Measurements from ENCODE around the gene C10orf105. TPM values are rescaled to one million over a fixed set of nuclear protein-coding genes. Genes with fewer than 3 reads are reported as not detected.

The C10orf105 gene
- total and polyA plus RNA-seq, 2 of the 8 experiments (the other 6 are each of a cell fraction or from before 2014, with no cell fraction given): 0.71 to 0.73 TPM

DNA sequence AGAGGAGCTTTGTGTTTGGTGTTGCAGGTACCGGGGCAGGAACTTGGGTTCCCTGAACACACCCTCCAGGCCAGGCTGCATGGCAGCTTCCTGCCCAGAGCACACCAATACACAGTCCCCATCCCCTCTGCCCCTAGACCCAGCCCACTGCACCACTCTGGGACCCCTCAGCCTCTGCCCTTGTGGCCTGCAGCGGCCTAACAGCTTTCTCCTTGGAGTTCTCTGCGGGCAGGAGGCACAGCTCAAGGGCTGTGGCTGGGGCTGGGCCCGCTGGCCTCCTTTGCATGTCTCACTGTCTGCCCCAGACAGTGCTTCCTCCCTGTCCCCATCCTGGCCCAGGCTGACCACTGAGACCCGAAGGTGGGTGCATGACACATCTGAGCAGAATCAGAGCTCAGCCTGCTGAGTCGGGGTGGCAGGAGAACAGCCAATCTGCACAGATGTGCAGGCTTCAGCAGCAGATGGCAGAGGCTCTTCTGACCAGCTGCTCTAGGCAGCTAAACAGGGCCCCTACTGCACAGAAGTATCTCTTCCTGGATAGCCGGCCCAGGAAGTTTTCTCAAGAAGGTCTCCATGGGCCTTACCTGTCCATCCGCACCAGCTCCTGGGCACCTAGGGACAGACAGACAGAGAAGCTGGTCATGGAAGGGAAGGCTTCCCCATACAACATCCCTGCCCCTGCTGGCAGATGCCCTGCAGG is 33.0 kb upstream of the C10orf105 start (continued):
- TF ChIP-seq ATF3 (IDR thresholded peaks at IDR 0.05; ENCODE audit: insufficient read depth, low read depth, low read length) (no peak), SP2 (IDR thresholded peaks at IDR 0.05; ENCODE audit: low read length) (no peak), MAFK (IDR thresholded peaks at IDR 0.05; ENCODE audit: low read depth, low read length) (no peak)
